K562 (cell line): ENCODE data around the gene PDE6G. TPM values are rescaled to one million over a fixed set of nuclear protein-coding genes. Genes with fewer than 3 reads are reported as not detected.

Experiments
- EP400 ChIP-seq: fragments of 450-650 bp; IDR thresholded peaks from 2 replicates; pipeline ENCODE4 v1.6.1; 2017; ENCODE audit warnings: antibody characterized with exemption, mild to moderate bottlenecking, moderate library complexity
- GTF2F1 ChIP-seq: IDR thresholded peaks from 2 replicates; pipeline ENCODE4 v1.6.1; 2011; ENCODE audit warnings: low read depth, low read length, improper control_type of control experiment
- JUNB ChIP-seq: fragments of 450-650 bp; formaldehyde crosslinking; conservative IDR thresholded peaks from 2 replicates; pipeline ENCODE4 v1.4.0; 2020; ENCODE audit warnings: mild to moderate bottlenecking
- MTA3 ChIP-seq: fragments of 450-650 bp; formaldehyde crosslinking; IDR thresholded peaks from 2 replicates; pipeline ENCODE4 v1.6.1; 2017; ENCODE audit warnings: mild to moderate bottlenecking, borderline replicate concordance
- MYNN ChIP-seq, 2 experiments: sonication (generic); formaldehyde crosslinking in 1 of 2; IDR thresholded peaks; 2 replicates each; pipeline versions ENCODE4 v1.5.0 to v1.6.1; 2016 to 2020; ENCODE audit warnings: antibody characterized with exemption in 1 of 2, missing genetic modification reagents in 1 of 2
- SUPT5H ChIP-seq: fragments of 450-650 bp; IDR thresholded peaks from 2 replicates; pipeline ENCODE4 v1.6.1; 2016
- ZBTB49 ChIP-seq: sonication (generic); formaldehyde crosslinking; IDR thresholded peaks from 2 replicates; pipeline ENCODE4 v1.8.0; 2022; ENCODE audit warnings: missing genetic modification reagents, mild to moderate bottlenecking, borderline replicate concordance
- ZBTB7A ChIP-seq: IDR thresholded peaks from 2 replicates; pipeline ENCODE4 v1.6.1; 2011; ENCODE audit warnings: low read depth, mild to moderate bottlenecking, low read length, moderate library complexity, borderline replicate concordance; ENCODE audit not compliant: control insufficient read depth
- ZFX ChIP-seq: sonication (generic); formaldehyde crosslinking; IDR thresholded peaks from 2 replicates; pipeline ENCODE4 v1.8.0; 2022; ENCODE audit warnings: mild to moderate bottlenecking, missing genetic modification reagents, moderate library complexity
- ZHX1 ChIP-seq: fragments of 150-350 bp; conservative IDR thresholded peaks from 2 replicates; pipeline ENCODE4 v1.6.1; 2014; ENCODE audit warnings: low read length
- ZNF311 ChIP-seq: fragments of 250-450 bp; sonication (Bioruptor Pico); IDR thresholded peaks from 2 replicates; pipeline ENCODE4 v1.4.0; 2020; ENCODE audit warnings: mild to moderate bottlenecking, moderate library complexity
- ZNF316 ChIP-seq: fragments of 450-650 bp; IDR thresholded peaks from 2 replicates; pipeline ENCODE4 v1.6.1; 2016
- ZNF444 ChIP-seq: fragments of 250-450 bp; sonication (Bioruptor Pico); IDR thresholded peaks from 2 replicates; pipeline ENCODE4 v1.4.0; 2020; ENCODE audit warnings: mild to moderate bottlenecking, moderate library complexity
- polyA plus RNA-seq, 8 experiments: library from polyadenylated mRNA; depleted of rRNA in 4 of 8; stranded (reverse) in 5 of 8; unstranded in 3 of 8; fragments of >200 nt; fragmentation: Nextera tagmentation in 2 of 8; fragmentation: Illumina TruSeq in 1 of 8; extraction: Ambion mirVana in 2 of 8; extraction: Trizol in 1 of 8; gene quantifications; 2 replicates each; pipeline versions ENCODE4 v1.2.1 to v1.2.3, GENCODE V29; 2011 to 2014; ENCODE audit warnings: inconsistent platforms in 1 of 8, missing spikeins in 1 of 8
- total RNA-seq, 7 experiments: library from RNA; depleted of rRNA in 6 of 7; stranded (reverse); fragments of >200 nt in 6 of 7; fragmentation: Illumina TruSeq in 2 of 7; extraction: Trizol in 2 of 7; gene quantifications; 2 replicates each; pipeline versions ENCODE4 v1.2.1 to v1.2.3, GENCODE V29; 2011 to 2021; ENCODE audit warnings: low replicate concordance in 1 of 7
- TF ChIP-seq, protein P1 (sequence below): fragments of 250-450 bp; sonication (Bioruptor Pico); IDR thresholded peaks from 2 replicates; pipeline ENCODE4 v1.4.0; 2020; ENCODE audit warnings: mild to moderate bottlenecking, moderate library complexity
- TF ChIP-seq, protein P2 (sequence below): fragments of 250-450 bp; sonication (Bioruptor Pico); IDR thresholded peaks from 2 replicates; pipeline ENCODE4 v1.5.0; 2021; ENCODE audit warnings: mild to moderate bottlenecking, moderate library complexity

The PDE6G gene
- total and polyA plus RNA-seq, 9 of the 15 experiments (the other 6 are each of a cell fraction or from before 2014, with no cell fraction given): 0.14 to 0.59 TPM; not detected in 7

GRCh38 chr17:81666342-81667191 is 10.2 kb upstream of the PDE6G start, which contains the start of the genes CCDC137 and OXLD1 (continued):
- peak; percentile 11; the same call in 1 of the 2 replicates for TF ChIP-seq ZFX
- TF ChIP-seq ZBTB7A: peak; percentile 87; the same call in 1 of the 2 replicates
- TF ChIP-seq, protein P1, sequence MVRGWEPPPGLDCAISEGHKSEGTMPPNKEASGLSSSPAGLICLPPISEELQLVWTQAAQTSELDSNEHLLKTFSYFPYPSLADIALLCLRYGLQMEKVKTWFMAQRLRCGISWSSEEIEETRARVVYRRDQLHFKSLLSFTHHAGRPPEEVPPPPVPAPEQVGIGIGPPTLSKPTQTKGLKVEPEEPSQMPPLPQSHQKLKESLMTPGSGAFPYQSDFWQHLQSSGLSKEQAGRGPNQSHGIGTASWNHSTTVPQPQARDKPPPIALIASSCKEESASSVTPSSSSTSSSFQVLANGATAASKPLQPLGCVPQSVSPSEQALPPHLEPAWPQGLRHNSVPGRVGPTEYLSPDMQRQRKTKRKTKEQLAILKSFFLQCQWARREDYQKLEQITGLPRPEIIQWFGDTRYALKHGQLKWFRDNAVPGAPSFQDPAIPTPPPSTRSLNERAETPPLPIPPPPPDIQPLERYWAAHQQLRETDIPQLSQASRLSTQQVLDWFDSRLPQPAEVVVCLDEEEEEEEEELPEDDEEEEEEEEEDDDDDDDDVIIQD: no peak
- TF ChIP-seq ZHX1: no peak
- peak; percentile 94 for TF ChIP-seq SUPT5H
- no peak for TF ChIP-seq ZNF316
- TF ChIP-seq MTA3: peak; percentile 72
- TF ChIP-seq JUNB (CRISPR knock-in tag): no peak
- no peak for TF ChIP-seq MYNN (IDR thresholded peaks at IDR 0.05)
- no peak for TF ChIP-seq MYNN (CRISPR knock-in tag; IDR thresholded peaks at IDR 0.05)
- TF ChIP-seq, protein P2, sequence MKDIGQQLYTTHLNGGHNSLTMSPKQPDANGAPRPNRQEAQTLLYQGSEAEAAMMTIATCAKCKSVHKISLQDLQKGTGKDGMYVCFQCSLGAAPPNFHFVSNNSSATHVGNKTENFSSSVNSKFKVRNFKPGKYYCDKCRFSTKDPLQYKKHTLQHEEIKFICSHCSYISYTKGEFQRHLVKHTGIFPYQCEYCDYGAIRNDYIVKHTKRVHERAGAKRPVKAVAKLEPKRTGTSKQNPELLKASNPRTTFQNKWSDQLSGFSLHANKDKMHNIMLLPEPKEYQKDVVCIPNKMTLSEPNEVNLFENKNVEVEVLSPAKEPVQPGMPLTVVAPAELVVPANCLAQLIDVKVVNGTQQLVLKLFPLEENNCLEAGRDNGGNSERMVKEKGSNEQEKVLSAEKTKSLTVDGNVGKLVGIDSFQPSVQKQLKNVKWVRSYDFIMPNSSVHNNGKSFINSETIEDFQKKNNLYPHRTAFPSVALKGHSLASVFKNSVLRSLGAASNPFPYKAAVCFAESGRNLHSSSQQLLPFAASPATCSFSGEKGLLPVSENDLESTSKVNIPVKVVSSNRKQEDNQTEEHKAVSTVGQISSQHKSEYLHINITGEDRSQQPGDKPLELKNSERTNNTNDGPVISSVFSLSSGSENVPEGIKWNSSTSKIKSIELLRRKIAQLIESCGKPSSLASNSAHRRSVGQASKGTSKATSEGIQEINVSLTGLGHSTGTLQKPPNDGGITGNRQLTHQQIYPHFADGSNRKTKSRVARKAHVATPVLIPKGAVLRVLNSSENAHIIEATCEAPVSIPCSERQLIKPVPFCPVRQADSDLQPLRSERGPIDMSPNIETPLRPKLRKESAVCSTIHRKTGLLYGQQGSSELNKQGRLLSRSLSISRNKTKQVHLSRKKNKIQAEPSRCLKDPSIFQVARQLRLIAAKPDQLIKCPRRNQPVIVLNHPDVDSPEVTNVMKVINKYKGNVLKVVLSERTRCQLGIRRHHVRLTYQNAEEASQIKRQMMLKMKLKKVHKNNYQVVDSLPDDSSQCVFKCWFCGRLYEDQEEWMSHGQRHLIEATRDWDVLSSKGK: no peak
- no peak for TF ChIP-seq ZNF444 (CRISPR knock-in tag)
- no peak for TF ChIP-seq ZBTB49 (CRISPR knock-in tag)
- no peak for TF ChIP-seq ZNF311 (CRISPR knock-in tag)
- peak; percentile 78; the same call in 1 of the 2 replicates for TF ChIP-seq EP400
- 0 out of 2 replicates have a peak, but pooled peaks have one; percentile 61 for TF ChIP-seq GTF2F1
